OCI-LY7 (cell line): ENCODE measurements around the gene UBP1. TPM values are rescaled to one million over a fixed set of nuclear protein-coding genes. Genes with fewer than 3 reads are reported as not detected.

Experiments
- BruUV-seq: library from RNA; stranded (reverse); fragments of 400-500 nt; replicated peaks from 2 replicates; lab custom pipeline; 2021; lab: Mats Ljungman, UMichigan
- CTCF ChIA-PET: fragments of 300-600 bp; sonication (Branson Sonifier 250); formaldehyde crosslinking; loops from one replicate; lab custom pipeline; 2022; ENCODE audit warnings: antibody characterized with exemption; ENCODE audit not compliant: unreplicated experiment; lab: Charles Lee
- POLR2A ChIA-PET: fragments of 300-600 bp; sonication (Branson Sonifier 250); formaldehyde crosslinking; loops from one replicate; lab custom pipeline; 2022; ENCODE audit warnings: antibody characterized with exemption; lab: Charles Lee
- DNase-seq: peaks from one replicate; pipeline ENCODE4 v3.0.0-alpha.2; 2015; ENCODE audit warnings: low spot score
- H2AFZ ChIP-seq: fragments of 200-600 bp; sonication (generic), shearing (Covaris generic); 2 replicates; pipeline ENCODE4 v1.6.1; 2014; ENCODE audit warnings: mild to moderate bottlenecking, antibody characterized with exemption, low read length, moderate library complexity
- H3K27ac ChIP-seq: fragments of 200-600 bp; sonication (generic); 2 replicates; pipeline ENCODE4 v1.5.1; 2014; ENCODE audit warnings: mixed run types, low read depth, mild to moderate bottlenecking, moderate library complexity, low read length, inconsistent platforms; ENCODE audit not compliant: poor library complexity, severe bottlenecking
- H3K36me3 ChIP-seq: fragments of 200-600 bp; sonication (generic); 2 replicates; pipeline ENCODE4 v1.6.1; 2014; ENCODE audit warnings: mild to moderate bottlenecking, antibody characterized with exemption, low read length, moderate library complexity, mixed read lengths; ENCODE audit not compliant: insufficient read depth
- H3K4me1 ChIP-seq: fragments of 200-600 bp; sonication (generic); 2 replicates; pipeline ENCODE4 v1.5.1; 2014; ENCODE audit warnings: mild to moderate bottlenecking, low read length; ENCODE audit not compliant: insufficient read depth, poor library complexity, severe bottlenecking
- H3K4me2 ChIP-seq: fragments of 200-600 bp; sonication (generic); 2 replicates; pipeline ENCODE4 v1.6.1; 2014; ENCODE audit warnings: mild to moderate bottlenecking, low read length
- H3K4me3 ChIP-seq: fragments of 200-600 bp; sonication (generic); 2 replicates; pipeline ENCODE4 v1.5.1; 2014; ENCODE audit warnings: mild to moderate bottlenecking, low read depth, low read length; ENCODE audit not compliant: poor library complexity, severe bottlenecking
- H3K79me2 ChIP-seq: fragments of 200-600 bp; sonication (generic); 2 replicates; pipeline ENCODE4 v1.6.1; 2016; ENCODE audit warnings: low read depth, mild to moderate bottlenecking, low read length, moderate library complexity, mixed read lengths; ENCODE audit not compliant: insufficient read depth
- H3K9me2 ChIP-seq: fragments of 200-600 bp; sonication (generic); 2 replicates; pipeline ENCODE4 v1.6.1; 2016; ENCODE audit warnings: mild to moderate bottlenecking, low read length, mixed read lengths; ENCODE audit not compliant: insufficient read depth
- H3K9me3 ChIP-seq: fragments of 200-600 bp; sonication (generic); 2 replicates; pipeline ENCODE4 v1.6.1; 2014; ENCODE audit warnings: mild to moderate bottlenecking, mixed run types, low read length, mixed read lengths
- H4K20me1 ChIP-seq: fragments of 200-600 bp; sonication (generic); 2 replicates; pipeline ENCODE4 v1.6.1; 2014; ENCODE audit warnings: mild to moderate bottlenecking, antibody characterized with exemption, low read length, moderate library complexity, mixed read lengths; ENCODE audit not compliant: insufficient read depth
- CTCF ChIP-seq: fragments of 200-600 bp; sonication (generic); conservative IDR thresholded peaks from 2 replicates; pipeline ENCODE4 v1.5.1; 2014; ENCODE audit warnings: mild to moderate bottlenecking, antibody characterized with exemption, low read length, moderate library complexity, mixed read lengths
- EZH2phosphoT487 ChIP-seq: fragments of 200-600 bp; sonication (generic); IDR thresholded peaks from 2 replicates; pipeline ENCODE4 v1.6.1; 2018; ENCODE audit warnings: low read depth, borderline replicate concordance, mild to moderate bottlenecking, mixed run types, antibody characterized with exemption, low read length, moderate library complexity, mixed read lengths
- intact Hi-C: fragments of 100-400 bp; cut with micrococcal nuclease; formaldehyde crosslinking; loops from one replicate; pipeline ENCODE4 v1.10.0; 2022; ENCODE audit not compliant: unreplicated experiment
- total RNA-seq, 2 experiments: library from RNA; depleted of rRNA in 1 of 2; stranded (reverse); fragments of >200 nt in 1 of 2; shearing (Covaris generic) in 1 of 2; gene quantifications; 2 replicates each; pipeline ENCODE4 v1.2.3, GENCODE V29; 2014 to 2022

The UBP1 gene
- total RNA-seq, 2 experiments from 2014 or later = 73.0 to 83.8 TPM

- H3K4me3 ChIP-seq = no peak overlapping the region
- no TSS peak for BruUV-seq
- H3K9me2 ChIP-seq = no peaks in the 10 kb centered on the region
- H4K20me1 ChIP-seq = no peaks in the 10 kb centered on the region
- ChIA-PET POLR2A (interaction anchor here (0.7 kb wide), 1 partner anchor 13 kb away, joined by 3 read pairs; no protein-coding TSS in a partner anchor), CTCF (no interaction called here)
- no peak for TF ChIP-seq EZH2phosphoT487
- no peak for TF ChIP-seq CTCF
- H3K4me2 ChIP-seq = no peak overlapping the region
- no peak for DNase-seq
- H3K36me3 ChIP-seq = no peaks in the 10 kb centered on the region
- no peaks in the 10 kb centered on the region for H3K79me2 ChIP-seq
- no peaks in the 10 kb centered on the region for H3K9me3 ChIP-seq
- peaks cover 5% of the 10 kb centered on the region for H3K4me1 ChIP-seq
- no peak overlapping the region for H2AFZ ChIP-seq
- H3K27ac ChIP-seq = no peak overlapping the region
- intact Hi-C loops = no loop called here
These were observed 48.0 kb upstream of the UBP1 start for GRCh38 chr3:33488246-33488645.

- no peak overlapping the region for H3K4me3 ChIP-seq
- no peaks in the 10 kb centered on the region for H4K20me1 ChIP-seq
- intact Hi-C loops = no loop called here
- ChIA-PET CTCF (no interaction called here), POLR2A (interaction anchor here (1.1 kb wide), 1 partner anchor 13 kb away, joined by 3 read pairs; no protein-coding TSS in a partner anchor)
- no peaks in the 10 kb centered on the region for H3K79me2 ChIP-seq
- BruUV-seq = no TSS peak
- no peak overlapping the region for H3K27ac ChIP-seq
- no peaks in the 10 kb centered on the region for H3K4me1 ChIP-seq
- H3K4me2 ChIP-seq = no peak overlapping the region
- no peak overlapping the region for H2AFZ ChIP-seq
- peaks cover 12% of the 10 kb centered on the region for H3K9me3 ChIP-seq
- H3K36me3 ChIP-seq = no peaks in the 10 kb centered on the region
- TF ChIP-seq CTCF (no peak), EZH2phosphoT487 (no peak)
- no peaks in the 10 kb centered on the region for H3K9me2 ChIP-seq
- no peak for DNase-seq
These were observed 41.9 kb upstream of the UBP1 start for GRCh38 chr3:33482111-33482521.

GRCh38 chr3:33474896-33475295, 34.7 kb upstream of the UBP1 start:
- Histone ChIP-seq H3K4me2 (no peak overlapping the region), H3K4me3 (no peak overlapping the region), H3K9me3 (0 out of 2 replicates have a peak, but pooled peaks cover under 1% of the 10 kb centered on the region), H3K79me2 (no peaks in the 10 kb centered on the region), H3K36me3 (no peaks in the 10 kb centered on the region), H3K27ac (no peak overlapping the region), H4K20me1 (no peaks in the 10 kb centered on the region), H3K4me1 (no peaks in the 10 kb centered on the region), H2AFZ (no peak overlapping the region), H3K9me2 (no peaks in the 10 kb centered on the region)
- DNase-seq = no peak
- no TSS peak for BruUV-seq
- no peak for TF ChIP-seq EZH2phosphoT487
- no peak for TF ChIP-seq CTCF
- ChIA-PET CTCF (no interaction called here), POLR2A (interaction anchor here (0.7 to 0.9 kb wide), 2 partner anchors 13 to 54 kb away, joined by 3 to 5 read pairs; no protein-coding TSS in a partner anchor)
- intact Hi-C loops = no loop called here
